Cardiac fibroblast (primary cell): ENCODE data around the gene KRTAP5-7.
A peak's percentile ranks its signal among the peaks of the same experiment; 100 is the strongest.

Experiments
- DNase-seq, 2 donors: peaks; one replicate each; pipeline versions ENCODE4 v3.0.0 to v3.0.0-alpha.2; 2010; ENCODE audit warnings: low read depth in 2 of 2
- H3K4me3 ChIP-seq, 2 donors: replicated peaks in 1 of 2; 1 replicate in 1 of 2; 2 replicates in 1 of 2; pipeline ENCODE4 v1.5.1; 2011; ENCODE audit warnings: low read depth in 2 of 2, low read length in 2 of 2, mild to moderate bottlenecking in 2 of 2, moderate library complexity in 1 of 2
- TF ChIP-seq, protein P1 (sequence below): IDR thresholded peaks from one replicate; pipeline ENCODE4 v1.5.1; 2011; ENCODE audit warnings: low read depth, mild to moderate bottlenecking, low read length, inconsistent platforms

Gene KRTAP5-7

DNA sequence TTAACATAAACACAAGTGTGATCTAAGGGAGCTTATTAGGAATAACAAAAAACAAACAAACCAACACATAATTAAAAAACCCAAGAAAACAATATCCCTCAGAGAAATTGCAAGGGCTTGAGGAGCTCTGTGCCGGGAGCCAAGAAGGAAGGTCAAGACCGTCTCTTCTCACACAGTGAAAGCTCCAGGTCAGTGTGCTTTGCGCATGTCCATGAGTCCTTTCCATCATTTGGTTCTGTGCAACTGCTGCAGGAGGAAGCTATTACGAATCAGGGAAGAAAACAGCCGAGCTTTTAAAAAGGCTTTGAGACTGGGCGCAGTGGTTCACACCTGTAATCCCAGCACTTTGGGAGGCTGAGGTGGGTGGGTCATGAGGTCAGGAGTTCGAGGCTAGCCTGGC, 15.3 kb downstream of the KRTAP5-7 start:
- no peak for DNase-seq
- no peak overlapping the region for H3K4me3 ChIP-seq
- TF ChIP-seq, protein P1, sequence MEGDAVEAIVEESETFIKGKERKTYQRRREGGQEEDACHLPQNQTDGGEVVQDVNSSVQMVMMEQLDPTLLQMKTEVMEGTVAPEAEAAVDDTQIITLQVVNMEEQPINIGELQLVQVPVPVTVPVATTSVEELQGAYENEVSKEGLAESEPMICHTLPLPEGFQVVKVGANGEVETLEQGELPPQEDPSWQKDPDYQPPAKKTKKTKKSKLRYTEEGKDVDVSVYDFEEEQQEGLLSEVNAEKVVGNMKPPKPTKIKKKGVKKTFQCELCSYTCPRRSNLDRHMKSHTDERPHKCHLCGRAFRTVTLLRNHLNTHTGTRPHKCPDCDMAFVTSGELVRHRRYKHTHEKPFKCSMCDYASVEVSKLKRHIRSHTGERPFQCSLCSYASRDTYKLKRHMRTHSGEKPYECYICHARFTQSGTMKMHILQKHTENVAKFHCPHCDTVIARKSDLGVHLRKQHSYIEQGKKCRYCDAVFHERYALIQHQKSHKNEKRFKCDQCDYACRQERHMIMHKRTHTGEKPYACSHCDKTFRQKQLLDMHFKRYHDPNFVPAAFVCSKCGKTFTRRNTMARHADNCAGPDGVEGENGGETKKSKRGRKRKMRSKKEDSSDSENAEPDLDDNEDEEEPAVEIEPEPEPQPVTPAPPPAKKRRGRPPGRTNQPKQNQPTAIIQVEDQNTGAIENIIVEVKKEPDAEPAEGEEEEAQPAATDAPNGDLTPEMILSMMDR = no peak

DNA sequence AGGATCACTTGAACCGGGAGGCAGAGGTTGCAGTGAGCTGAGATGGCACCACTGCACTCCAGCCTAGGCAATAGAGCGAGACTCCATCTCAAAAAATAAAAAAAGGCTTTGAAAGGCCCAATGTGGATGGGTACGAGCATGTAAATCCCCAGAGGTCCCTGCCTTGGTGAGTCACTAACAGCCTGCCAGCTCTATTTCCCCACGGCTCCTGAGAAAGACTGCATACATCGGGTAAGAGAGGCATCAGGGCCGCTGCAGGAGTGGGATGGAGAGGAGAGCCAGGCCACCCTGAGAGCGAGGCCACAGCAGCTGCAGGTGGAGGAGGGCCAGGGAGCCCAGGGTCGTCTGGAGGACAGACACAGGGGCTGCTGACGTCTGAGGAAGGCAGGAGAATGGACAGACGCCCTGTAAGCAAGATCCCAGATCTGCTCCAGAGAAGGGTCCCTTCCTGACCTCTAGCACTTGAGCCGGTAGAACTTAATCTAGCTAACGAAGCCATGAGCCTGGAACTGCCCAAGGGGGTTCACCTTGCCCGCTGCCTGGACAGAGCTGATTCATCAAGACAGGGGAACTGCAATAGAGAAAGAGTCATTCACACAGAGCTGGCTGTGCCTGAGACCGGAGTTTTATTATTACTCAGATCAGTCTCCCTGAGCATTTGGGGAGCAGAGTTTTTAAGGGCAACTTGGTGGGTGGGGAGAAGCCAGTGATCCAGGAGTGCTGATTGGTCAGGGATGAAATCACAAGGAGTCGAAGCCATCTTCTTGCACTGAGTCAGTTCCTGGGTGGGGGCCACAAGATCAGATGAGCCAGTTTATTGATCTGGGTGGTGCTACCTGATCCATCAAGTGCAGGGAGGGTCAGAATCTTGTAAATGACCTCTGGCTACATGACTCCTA, 16.1 kb downstream of the KRTAP5-7 start:
- TF ChIP-seq, protein P1 = no peak
- peak in 1 of 2 donors; percentile 58 for DNase-seq
- no peak overlapping the region for H3K4me3 ChIP-seq

DNA sequence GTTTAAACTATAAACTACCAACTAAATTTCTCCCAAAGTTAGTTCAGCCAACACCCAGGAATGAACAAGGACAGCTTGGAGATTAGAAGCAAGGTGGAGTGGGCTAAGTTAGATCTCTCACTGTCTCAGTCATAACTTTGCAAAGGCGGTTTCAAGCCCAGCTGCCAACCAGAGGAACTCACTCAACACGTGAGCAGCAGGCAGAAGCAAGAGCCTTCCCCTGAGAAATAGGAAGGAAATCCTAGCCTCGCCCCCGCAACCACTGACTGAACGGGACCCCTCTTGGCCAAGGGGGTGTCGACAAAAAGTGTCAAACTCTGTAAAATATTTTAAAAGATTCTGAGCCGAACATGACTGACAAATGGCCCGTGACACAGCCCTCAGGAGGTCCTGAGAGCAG, 16.8 kb downstream of the KRTAP5-7 start:
- H3K4me3 ChIP-seq = no peak overlapping the region
- TF ChIP-seq, protein P1 = no peak
- DNase-seq = no peak

DNA sequence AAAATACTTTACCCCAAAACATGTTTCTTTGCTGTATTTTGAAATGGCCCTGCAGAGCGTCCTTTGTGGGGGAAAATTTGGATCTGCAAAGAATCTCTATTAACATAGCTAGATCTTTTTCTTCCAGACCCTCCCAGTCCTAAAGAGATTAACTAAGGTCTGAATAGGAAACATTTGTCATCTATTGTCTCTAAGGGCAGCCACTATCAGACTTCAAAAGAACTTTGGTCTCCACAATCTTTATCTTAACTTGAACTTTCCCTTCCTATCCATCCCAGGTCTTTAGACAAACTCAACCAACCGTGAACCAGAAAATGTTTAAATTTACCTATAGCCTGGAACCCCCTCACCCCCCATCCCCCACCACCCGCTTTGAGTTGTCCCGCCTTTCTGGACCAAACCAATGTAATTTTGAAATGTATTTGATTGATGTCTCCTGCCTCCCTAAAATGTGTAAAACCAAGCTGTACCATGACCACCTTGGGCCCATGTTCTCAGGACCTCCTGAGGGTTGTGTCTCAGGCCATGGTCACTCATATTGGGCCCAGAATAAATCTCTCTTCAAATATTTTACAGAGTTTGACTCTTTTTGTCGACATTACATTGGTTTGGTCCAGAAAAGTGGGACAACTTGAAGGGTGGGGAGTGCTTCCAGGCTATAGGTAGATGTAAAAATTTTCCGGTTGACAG, 17.6 kb downstream of the KRTAP5-7 start:
- TF ChIP-seq, protein P1 = no peak
- no peak for DNase-seq
- H3K4me3 ChIP-seq = no peak overlapping the region

DNA sequence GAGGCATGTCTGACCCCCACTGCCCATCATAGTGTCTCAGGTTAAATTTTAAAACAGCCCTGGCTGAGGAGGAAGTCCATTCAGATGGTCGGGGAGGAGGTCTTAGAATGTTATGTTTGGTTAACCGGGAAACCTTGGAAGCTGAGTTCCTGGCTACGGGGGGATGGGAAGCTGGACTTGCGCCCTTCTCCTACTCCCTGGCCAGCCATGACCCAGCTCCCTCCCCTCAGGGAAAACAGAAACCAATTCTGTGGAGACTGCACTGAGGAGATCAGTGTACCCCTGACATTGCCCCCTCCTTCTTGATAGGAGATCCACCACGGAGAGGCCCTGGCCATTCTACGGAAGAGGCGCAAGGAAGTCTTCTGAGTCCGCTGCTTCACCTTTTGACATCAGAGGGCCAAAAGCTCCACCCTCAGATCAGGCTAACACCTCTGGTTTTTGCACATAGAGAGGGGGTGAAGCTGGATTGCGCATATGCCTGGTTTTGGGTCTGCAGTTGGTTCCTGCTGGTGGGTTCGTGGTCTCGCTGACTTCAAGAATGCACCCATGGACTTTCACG, 18.4 kb downstream of the KRTAP5-7 start:
- TF ChIP-seq, protein P1 = no peak
- DNase-seq = no peak
- H3K4me3 ChIP-seq = no peak overlapping the region

DNA sequence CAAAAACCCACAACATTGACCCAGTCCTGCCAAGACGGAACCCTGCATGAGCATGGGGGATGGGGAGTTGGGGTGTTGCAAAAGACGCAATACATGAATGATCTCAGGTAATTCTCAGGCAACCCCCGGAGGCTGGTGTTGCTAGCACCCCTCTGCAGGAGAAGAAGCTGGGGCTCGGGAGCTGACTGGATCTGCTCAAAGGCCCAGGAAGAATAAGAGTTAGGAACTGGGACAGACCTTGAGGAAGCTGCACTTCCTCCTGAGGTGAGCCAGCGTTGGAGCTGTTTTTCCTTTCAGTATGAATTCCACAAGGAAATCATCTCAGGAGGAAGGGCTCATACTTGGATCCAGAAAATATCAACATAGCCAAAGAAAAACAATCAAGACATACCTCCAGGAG, 21.1 kb downstream of the KRTAP5-7 start, which contains the start of gene KRTAP5-9:
Gene KRTAP5-9 (plus strand): TSS at position 301 of the 400 bp plus-strand sequence. CDS start 238 bp downstream, outside the sequence.
- TF ChIP-seq, protein P1 = no peak
- DNase-seq = no peak
- no peak within 1 kb of the TSS for H3K4me3 ChIP-seq
